Spleen (tissue), 11 donors: ENCODE results near the gene PIP5K1B. TPM values are rescaled to one million over a fixed set of nuclear protein-coding genes. Genes with fewer than 3 reads are reported as not detected.

Experiments used
- DNase-seq: peaks from one replicate; pipeline ENCODE4 v3.0.0-alpha.2; 2020
- H3K27ac ChIP-seq, 8 donors: fragments of 200-600 bp; sonication (generic) in 7 of 8; 1 replicate in 4 of 8; 2 replicates in 4 of 8; pipeline versions ENCODE4 v1.5.0 to v1.8.0; 2016 to 2021; ENCODE audit warnings: inconsistent platforms in 4 of 8, mild to moderate bottlenecking in 4 of 8, moderate library complexity in 1 of 8
- H3K27me3 ChIP-seq, 7 donors: fragments of 200-600 bp; sonication (generic) in 6 of 7; replicated peaks in 1 of 7; 1 replicate in 4 of 7; 2 replicates in 3 of 7; pipeline versions ENCODE4 v1.5.0 to v1.8.0; 2016 to 2021; ENCODE audit warnings: inconsistent platforms in 3 of 7, mild to moderate bottlenecking in 1 of 7
- H3K36me3 ChIP-seq, 6 donors: fragments of 200-600 bp; sonication (generic) in 5 of 6; 1 replicate in 4 of 6; 2 replicates in 2 of 6; pipeline versions ENCODE4 v1.5.0 to v1.8.0; 2016 to 2021; ENCODE audit warnings: inconsistent platforms in 2 of 6
- H3K4me1 ChIP-seq, 6 donors: fragments of 200-600 bp; sonication (generic) in 5 of 6; 1 replicate in 3 of 6; 2 replicates in 3 of 6; pipeline versions ENCODE4 v1.5.0 to v1.8.0; 2016 to 2021; ENCODE audit warnings: inconsistent platforms in 3 of 6
- H3K4me3 ChIP-seq, 8 donors: fragments of 200-600 bp; sonication (generic) in 7 of 8; 1 replicate in 4 of 8; 2 replicates in 4 of 8; pipeline versions ENCODE4 v1.5.0 to v1.8.0; 2016 to 2021; ENCODE audit warnings: inconsistent platforms in 4 of 8, mild to moderate bottlenecking in 4 of 8, moderate library complexity in 2 of 8
- H3K9me3 ChIP-seq, 8 donors: fragments of 200-600 bp; sonication (generic) in 7 of 8; 1 replicate in 4 of 8; 2 replicates in 4 of 8; pipeline versions ENCODE4 v1.5.0 to v1.8.0; 2016 to 2021; ENCODE audit warnings: inconsistent platforms in 4 of 8
- CTCF ChIP-seq, 11 experiments: fragments of 200-600 bp in 7 of 11; fragments of 450-650 bp in 4 of 11; sonication (generic) in 4 of 11; IDR thresholded peaks in 8 of 11; conservative IDR thresholded peaks in 3 of 11; 1 replicate in 7 of 11; 2 replicates in 4 of 11; pipeline versions ENCODE4 v1.4.0 to v1.8.0; 2016 to 2021; ENCODE audit warnings: antibody characterized with exemption in 11 of 11, inconsistent platforms in 4 of 11, mild to moderate bottlenecking in 1 of 11
- POLR2A ChIP-seq, 3 donors: fragments of 450-650 bp; IDR thresholded peaks; one replicate each; pipeline ENCODE4 v1.5.1; 2017; ENCODE audit warnings: antibody characterized with exemption in 3 of 3, mild to moderate bottlenecking in 1 of 3
- POLR2AphosphoS5 ChIP-seq, 3 donors: sonication (generic); formaldehyde crosslinking; IDR thresholded peaks; one replicate each; pipeline ENCODE4 v1.5.1; 2017; ENCODE audit warnings: antibody characterized with exemption in 3 of 3
- WGBS, 5 donors: extraction: QIAGEN DNeasy Blood & Tissue Kit in 3 of 5; methylation state at CpG; one replicate each; pipeline versions ENCODE4 v1.1.5 to v1.1.7; 2013 to 2018; 5-methylcytosine and 5-hydroxymethylcytosine counted together
- intact Hi-C: fragments of 100-400 bp; cut with DNase I; formaldehyde crosslinking; loops from one replicate; pipeline ENCODE4 v1.15.0; 2023; ENCODE audit warnings: low total_unique reads
- polyA plus RNA-seq, 3 donors: library from polyadenylated mRNA; stranded (reverse); fragments of 200-250 nt; gene quantifications; one replicate each; pipeline ENCODE4 v1.2.1, GENCODE V29; 2013
- total RNA-seq, 7 donors: library from RNA; depleted of rRNA in 3 of 7; stranded (reverse); fragments of >200 nt in 3 of 7; fragmentation: NEBNext Ultra II Directional in 4 of 7; extraction: Animal tissue kit (Norgen Biotek cat#: 25700) in 4 of 7; gene quantifications; one replicate each; pipeline versions ENCODE4 v1.1.0 to v1.2.1, GENCODE V29; 2016 to 2021
- donor health status: healthy with polysubstance abuse.
- donor health status: DM: no; HTN: no; CAD: no; lungs with moderate emphysema.
- donor health status: DM: no; HTN: no; CAD: no.
- donor health status: Bipolar disorder and iron deficiency.
- donor health status: healthy.
- donor health status: DM: no; HTN: no; CAD: no.
- donor health status: DM: yes; HTN: yes; CAD: no.

Gene PIP5K1B
- total and polyA plus RNA-seq, 10 donors = 1.5 to 10.3 (median 6.8) TPM

- TF ChIP-seq CTCF (IDR thresholded peaks at IDR 0.05 in 8 of 11, conservative IDR thresholded peaks at IDR 0.05 in 3 of 11) (no peak), POLR2A (IDR thresholded peaks at IDR 0.05) (no peak), POLR2AphosphoS5 (IDR thresholded peaks at IDR 0.05) (no peak)
- intact Hi-C loops = no loop called here
- no peak overlapping the region for H3K4me3 ChIP-seq
- WGBS, 5 donors = 88 to 94% (median 92%) methylated on average over 2 of the region's 2 CpGs
- peaks cover 0 to 10% (median 0%) of the 10 kb centered on the region in 6 donors for H3K36me3 ChIP-seq
- H3K4me1 ChIP-seq = peaks cover 0 to 20% (median 2%) of the 10 kb centered on the region in 6 donors
- H3K9me3 ChIP-seq = no peaks in the 10 kb centered on the region
- no peaks in the 10 kb centered on the region for H3K27me3 ChIP-seq
- DNase-seq = no peak
- H3K27ac ChIP-seq = no peak overlapping the region
These were observed 245.6 kb downstream of the PIP5K1B start for GRCh38 chr9:68950689-68951088.

- 60 to 72% (median 64%) methylated on average over 8 of the region's 8 CpGs for WGBS, 5 donors
- intact Hi-C loops = no loop called here
- no peak overlapping the region for H3K4me3 ChIP-seq
- DNase-seq = no peak
- H3K36me3 ChIP-seq = peaks cover 0 to 6% (median 0%) of the 10 kb centered on the region in 6 donors
- TF ChIP-seq CTCF (IDR thresholded peaks at IDR 0.05 in 8 of 11, conservative IDR thresholded peaks at IDR 0.05 in 3 of 11) (no peak), POLR2AphosphoS5 (IDR thresholded peaks at IDR 0.05) (no peak), POLR2A (IDR thresholded peaks at IDR 0.05) (no peak)
- peaks cover 0 to 4% (median 0%) of the 10 kb centered on the region in 8 donors for H3K9me3 ChIP-seq
- H3K27me3 ChIP-seq = no peaks in the 10 kb centered on the region
- H3K27ac ChIP-seq = peak overlapping the region in 1 of 8 donors; percentile 48
- H3K4me1 ChIP-seq = peaks cover 0 to 21% (median 2%) of the 10 kb centered on the region in 6 donors
These were observed 247.0 kb downstream of the PIP5K1B start for GRCh38 chr9:68951879-68952659.

GRCh38 chr9:68953771-68954170 is 248.7 kb downstream of the PIP5K1B start:
- 62 to 76% (median 71%) methylated on average over 1 of the region's 1 CpG for WGBS, 5 donors
- Histone ChIP-seq H3K4me1 (peaks cover 0 to 21% (median 2%) of the 10 kb centered on the region in 6 donors), H3K27ac (no peak overlapping the region), H3K27me3 (no peaks in the 10 kb centered on the region), H3K9me3 (peaks cover 0 to 6% (median 0%) of the 10 kb centered on the region in 8 donors), H3K4me3 (no peak overlapping the region), H3K36me3 (peaks cover 0 to 6% (median 0%) of the 10 kb centered on the region in 6 donors)
- DNase-seq = no peak
- intact Hi-C loops = no loop called here
- TF ChIP-seq POLR2A (IDR thresholded peaks at IDR 0.05) (no peak), CTCF (IDR thresholded peaks at IDR 0.05 in 8 of 11, conservative IDR thresholded peaks at IDR 0.05 in 3 of 11) (no peak), POLR2AphosphoS5 (IDR thresholded peaks at IDR 0.05) (no peak)

- intact Hi-C loops = no loop called here
- TF ChIP-seq CTCF (IDR thresholded peaks at IDR 0.05 in 8 of 11, conservative IDR thresholded peaks at IDR 0.05 in 3 of 11) (no peak), POLR2AphosphoS5 (IDR thresholded peaks at IDR 0.05) (no peak), POLR2A (IDR thresholded peaks at IDR 0.05) (no peak)
These were observed 250.3 kb downstream of the PIP5K1B start for GRCh38 chr9:68955330-68955729.

More at GRCh38 chr9:68955330-68955729, 250.3 kb downstream of the PIP5K1B start:
- Histone ChIP-seq H3K36me3 (peaks cover 0 to 6% (median 0%) of the 10 kb centered on the region in 6 donors), H3K4me3 (no peak overlapping the region), H3K27ac (no peak overlapping the region), H3K27me3 (no peaks in the 10 kb centered on the region), H3K4me1 (peaks cover 0 to 21% (median 2%) of the 10 kb centered on the region in 6 donors), H3K9me3 (peaks cover 0 to 6% (median 0%) of the 10 kb centered on the region in 8 donors)
- DNase-seq = no peak
- WGBS, 5 donors = 11 to 19% (median 16%) methylated on average over 4 of the region's 4 CpGs
